ENCODE measurements around the gene DPPA3.

DNA sequence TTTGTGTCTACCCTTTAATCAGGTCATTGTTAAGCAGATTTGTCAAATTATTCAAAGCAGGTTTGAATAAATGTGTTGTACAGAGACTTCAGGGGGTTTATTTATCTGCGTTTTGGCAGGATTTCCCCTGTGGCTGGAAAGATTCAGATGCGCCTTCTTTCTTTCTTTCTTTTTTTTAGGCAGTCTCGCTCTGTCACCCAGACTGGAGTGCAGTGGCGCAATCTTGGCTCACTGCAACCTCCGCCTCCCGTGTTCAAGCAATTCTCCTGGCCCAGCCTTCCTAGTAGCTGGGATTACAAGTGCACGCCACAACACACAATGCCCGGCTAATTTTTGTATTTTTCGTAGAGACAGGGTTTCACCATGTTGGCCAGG lies 47.5 kb downstream of the DPPA3 start:
- TF ChIP-seq, protein P1, sequence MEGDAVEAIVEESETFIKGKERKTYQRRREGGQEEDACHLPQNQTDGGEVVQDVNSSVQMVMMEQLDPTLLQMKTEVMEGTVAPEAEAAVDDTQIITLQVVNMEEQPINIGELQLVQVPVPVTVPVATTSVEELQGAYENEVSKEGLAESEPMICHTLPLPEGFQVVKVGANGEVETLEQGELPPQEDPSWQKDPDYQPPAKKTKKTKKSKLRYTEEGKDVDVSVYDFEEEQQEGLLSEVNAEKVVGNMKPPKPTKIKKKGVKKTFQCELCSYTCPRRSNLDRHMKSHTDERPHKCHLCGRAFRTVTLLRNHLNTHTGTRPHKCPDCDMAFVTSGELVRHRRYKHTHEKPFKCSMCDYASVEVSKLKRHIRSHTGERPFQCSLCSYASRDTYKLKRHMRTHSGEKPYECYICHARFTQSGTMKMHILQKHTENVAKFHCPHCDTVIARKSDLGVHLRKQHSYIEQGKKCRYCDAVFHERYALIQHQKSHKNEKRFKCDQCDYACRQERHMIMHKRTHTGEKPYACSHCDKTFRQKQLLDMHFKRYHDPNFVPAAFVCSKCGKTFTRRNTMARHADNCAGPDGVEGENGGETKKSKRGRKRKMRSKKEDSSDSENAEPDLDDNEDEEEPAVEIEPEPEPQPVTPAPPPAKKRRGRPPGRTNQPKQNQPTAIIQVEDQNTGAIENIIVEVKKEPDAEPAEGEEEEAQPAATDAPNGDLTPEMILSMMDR (conservative IDR thresholded peaks at IDR 0.05; ENCODE audit: low read depth in 2 of 2): no peak
- TF ChIP-seq EZH2phosphoT487 (IDR thresholded peaks at IDR 0.05; ENCODE audit: unreplicated experiment) (no peak), CREB1 (CRISPR knock-in tag; IDR thresholded peaks at IDR 0.05; ENCODE audit: low read depth) (no peak), JUNB (IDR thresholded peaks at IDR 0.05; ENCODE audit: unreplicated experiment) (no peak), STAT1 (IDR thresholded peaks at IDR 0.05; ENCODE audit: unreplicated experiment) (no peak), POLR2AphosphoS5 (IDR thresholded peaks at IDR 0.05; ENCODE audit: low read depth) (no peak), ZNF331 (CRISPR knock-in tag; IDR thresholded peaks at IDR 0.05; ENCODE audit: low read depth) (no peak)
- TF ChIP-seq, protein P2, sequence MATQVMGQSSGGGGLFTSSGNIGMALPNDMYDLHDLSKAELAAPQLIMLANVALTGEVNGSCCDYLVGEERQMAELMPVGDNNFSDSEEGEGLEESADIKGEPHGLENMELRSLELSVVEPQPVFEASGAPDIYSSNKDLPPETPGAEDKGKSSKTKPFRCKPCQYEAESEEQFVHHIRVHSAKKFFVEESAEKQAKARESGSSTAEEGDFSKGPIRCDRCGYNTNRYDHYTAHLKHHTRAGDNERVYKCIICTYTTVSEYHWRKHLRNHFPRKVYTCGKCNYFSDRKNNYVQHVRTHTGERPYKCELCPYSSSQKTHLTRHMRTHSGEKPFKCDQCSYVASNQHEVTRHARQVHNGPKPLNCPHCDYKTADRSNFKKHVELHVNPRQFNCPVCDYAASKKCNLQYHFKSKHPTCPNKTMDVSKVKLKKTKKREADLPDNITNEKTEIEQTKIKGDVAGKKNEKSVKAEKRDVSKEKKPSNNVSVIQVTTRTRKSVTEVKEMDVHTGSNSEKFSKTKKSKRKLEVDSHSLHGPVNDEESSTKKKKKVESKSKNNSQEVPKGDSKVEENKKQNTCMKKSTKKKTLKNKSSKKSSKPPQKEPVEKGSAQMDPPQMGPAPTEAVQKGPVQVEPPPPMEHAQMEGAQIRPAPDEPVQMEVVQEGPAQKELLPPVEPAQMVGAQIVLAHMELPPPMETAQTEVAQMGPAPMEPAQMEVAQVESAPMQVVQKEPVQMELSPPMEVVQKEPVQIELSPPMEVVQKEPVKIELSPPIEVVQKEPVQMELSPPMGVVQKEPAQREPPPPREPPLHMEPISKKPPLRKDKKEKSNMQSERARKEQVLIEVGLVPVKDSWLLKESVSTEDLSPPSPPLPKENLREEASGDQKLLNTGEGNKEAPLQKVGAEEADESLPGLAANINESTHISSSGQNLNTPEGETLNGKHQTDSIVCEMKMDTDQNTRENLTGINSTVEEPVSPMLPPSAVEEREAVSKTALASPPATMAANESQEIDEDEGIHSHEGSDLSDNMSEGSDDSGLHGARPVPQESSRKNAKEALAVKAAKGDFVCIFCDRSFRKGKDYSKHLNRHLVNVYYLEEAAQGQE (IDR thresholded peaks at IDR 0.05; ENCODE audit: unreplicated experiment): no peak

Measured in GM23338 (cell line).